Stimulated activated CD8-positive, alpha-beta memory T cell treated with anti-CD3 and anti-CD28 coated beads, Interleukin-7, amount 100 ng/mL, for 48 hours (primary cell): ENCODE data around the gene PFAS.
"Not testable (repeated sequence)": the region's sequence is repeated elsewhere in the genome, so short reads cannot be mapped to it uniquely, and the experiment has no call there.

Source experiments
- DNase-seq, 2 donors: peaks; one replicate each; pipeline ENCODE4 v3.0.0-alpha.2; 2020; ENCODE audit warnings: low read depth in 1 of 2; ENCODE audit errors: extremely low read depth in 1 of 2

The PFAS gene

DNA sequence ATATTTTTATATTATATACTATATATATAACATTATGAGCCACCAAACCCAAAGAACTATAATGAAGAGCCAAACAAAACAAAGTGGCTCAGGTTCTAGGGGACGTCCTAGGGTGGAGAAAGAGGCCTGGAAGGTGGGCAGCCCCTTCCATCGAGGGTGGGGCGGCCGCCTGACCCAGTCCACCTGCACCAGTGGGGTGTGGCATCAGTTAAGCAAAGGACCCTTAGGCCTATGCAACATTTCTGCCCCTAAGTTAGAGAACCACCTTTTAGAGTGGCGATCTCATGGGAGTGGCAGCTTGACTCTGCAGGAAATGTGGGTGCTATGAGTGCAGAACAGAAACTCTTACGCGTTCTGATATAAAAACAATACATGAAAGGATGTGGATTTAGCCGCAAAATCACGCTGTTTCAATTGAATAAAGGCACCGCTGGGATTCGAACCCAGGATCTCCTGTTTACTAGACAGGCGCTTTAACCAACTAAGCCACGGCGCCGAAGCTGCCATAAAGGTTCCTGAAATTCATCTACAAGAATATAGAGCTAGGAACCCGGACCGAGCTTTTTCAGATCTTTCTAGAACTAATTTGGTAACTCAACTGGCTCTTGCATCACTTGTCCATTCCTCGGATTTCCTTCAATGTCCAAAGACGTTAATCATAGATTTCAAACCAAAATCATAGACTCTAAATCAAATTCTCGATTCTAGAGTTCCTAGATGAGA lies 23.1 kb upstream of the PFAS start:
- peak; percentile 50 to 65 for DNase-seq

DNA sequence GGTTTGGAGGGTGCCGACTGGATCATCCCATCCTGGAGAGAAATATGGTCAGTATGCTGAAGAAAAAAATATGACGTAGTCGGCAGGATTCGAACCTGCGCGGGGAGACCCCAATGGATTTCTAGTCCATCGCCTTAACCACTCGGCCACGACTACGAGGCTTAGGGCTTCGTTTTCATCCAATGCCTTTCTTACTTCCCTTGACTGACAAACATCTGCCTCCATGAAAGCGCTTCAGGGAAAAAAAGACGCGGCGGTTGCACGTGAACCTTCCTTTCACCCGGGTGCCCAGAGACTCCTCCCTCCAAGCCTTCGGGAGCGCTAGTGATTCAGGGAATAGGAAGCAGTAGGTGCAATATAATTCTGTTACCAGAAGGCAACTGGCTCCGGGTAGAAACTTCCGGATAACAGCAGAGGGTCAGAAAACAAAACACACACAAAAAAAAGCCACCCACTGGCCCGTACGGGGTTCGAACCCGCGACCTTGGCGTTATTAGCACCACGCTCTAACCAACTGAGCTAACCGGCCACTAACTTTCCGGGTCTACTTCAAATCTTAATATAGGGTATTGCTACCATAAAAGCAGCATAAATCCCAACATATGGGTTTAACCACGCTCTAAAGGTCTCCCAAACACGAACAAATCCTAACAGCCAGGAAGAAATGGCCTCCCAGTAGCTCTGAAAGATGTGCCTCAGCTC lies 22.4 kb upstream of the PFAS start:
- no peak for DNase-seq

DNA sequence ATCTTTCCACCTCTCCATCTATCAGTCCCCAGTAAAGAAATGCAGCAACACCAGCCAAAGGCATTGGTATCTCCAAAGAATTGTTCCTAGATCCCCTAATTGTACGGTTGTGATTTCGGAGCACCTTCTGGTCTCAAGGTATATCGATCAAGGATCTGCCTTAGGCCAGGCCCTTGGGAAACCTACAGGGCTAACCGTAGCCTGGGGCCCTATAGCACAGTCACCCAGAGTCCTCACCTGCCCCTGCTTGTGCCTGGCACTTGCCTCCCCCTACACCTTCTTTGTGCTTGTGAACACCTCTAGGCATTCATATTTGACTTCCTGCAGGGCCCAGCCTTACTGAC lies 21.9 kb upstream of the PFAS start:
- DNase-seq: no peak

GRCh38 chr17:8231701-8232100 lies 17.4 kb upstream of the PFAS start:
- DNase-seq: no peak

DNA sequence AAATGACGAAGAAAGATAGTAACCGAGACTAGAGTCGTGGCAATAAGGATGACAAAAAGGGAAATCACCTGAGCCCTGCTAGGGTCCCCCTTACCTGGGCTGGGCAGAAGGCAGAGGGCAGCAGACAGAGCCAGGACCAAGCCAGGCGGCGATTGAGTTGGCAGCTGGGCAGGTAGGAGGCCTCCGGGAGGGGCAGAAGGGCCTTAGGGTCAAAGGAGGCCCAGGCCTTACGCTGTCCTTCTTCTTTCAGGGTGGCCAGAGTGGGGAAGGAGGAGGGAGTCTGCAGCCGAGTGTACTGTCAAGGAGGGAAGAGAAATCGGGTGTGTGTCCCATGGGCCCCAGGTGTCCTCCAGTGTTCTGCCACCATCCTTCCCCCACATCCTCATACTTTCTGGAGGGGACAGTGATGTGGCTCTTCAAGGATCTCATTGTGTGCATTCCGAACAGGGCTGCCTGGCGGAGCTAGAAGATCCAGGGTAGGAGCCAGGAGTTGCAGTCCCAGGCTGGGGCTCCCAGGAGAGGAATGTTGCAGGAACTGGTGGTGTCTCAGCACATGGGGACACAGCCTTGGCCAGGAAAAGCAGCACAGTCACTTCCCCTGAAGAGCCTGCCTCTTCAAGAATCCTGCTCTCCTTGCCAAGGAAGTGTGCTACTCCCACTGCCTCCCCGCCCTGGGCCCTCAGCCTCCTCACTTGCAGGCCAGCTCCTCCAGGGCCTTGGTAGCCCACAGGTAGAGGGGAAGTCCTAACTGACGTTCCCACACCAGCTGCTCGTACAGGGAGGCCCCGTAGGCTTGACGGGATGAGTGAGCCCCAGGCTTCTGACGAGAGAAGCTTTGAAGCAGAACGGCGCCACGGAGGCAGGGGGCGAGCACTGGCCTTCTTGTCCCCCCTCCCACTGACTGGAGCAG lies 14.5 kb upstream of the PFAS start:
- DNase-seq: no peak

GRCh38 chr17:8235676-8236075 lies 13.4 kb upstream of the PFAS start:
- no peak for DNase-seq

DNA sequence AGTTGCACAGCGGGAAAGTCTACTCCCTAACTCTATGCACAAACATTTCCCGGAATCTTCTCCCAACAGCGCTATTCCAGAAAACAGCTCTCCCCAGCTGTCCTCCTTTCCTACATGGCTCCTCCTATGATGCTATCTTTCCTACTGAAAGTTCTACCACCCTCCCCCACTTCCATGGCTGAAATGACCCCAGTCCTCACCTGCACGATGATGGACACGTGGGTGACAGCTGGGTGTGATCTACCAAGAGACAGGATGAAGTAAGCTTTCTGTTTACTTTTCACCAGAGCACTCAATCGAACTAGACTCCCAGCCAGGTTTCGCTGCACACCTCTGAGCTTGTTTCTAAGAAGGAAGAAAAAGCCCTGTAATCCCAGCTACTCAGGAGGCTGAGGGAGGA lies 11.9 kb upstream of the PFAS start:
- DNase-seq: no peak

DNA sequence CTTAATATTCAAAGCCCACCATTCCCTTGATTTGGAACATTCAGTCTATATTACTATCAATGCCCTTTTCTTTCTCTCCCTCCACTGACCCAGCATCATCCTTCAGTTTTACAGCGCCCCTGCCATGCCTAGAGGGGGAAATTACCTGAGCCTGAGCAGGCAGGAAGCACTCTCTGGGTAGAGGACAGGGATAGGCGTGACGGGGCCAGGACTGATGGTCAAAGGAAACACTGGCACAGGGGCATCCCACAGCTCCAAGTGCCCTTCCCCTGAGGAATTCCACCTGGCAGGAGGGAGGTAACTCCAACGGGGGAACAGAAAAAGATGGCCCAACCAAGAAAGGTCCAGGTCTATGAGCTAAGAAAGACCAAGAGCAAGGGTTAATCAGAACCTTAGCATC lies 11.2 kb upstream of the PFAS start:
- DNase-seq: no peak

DNA sequence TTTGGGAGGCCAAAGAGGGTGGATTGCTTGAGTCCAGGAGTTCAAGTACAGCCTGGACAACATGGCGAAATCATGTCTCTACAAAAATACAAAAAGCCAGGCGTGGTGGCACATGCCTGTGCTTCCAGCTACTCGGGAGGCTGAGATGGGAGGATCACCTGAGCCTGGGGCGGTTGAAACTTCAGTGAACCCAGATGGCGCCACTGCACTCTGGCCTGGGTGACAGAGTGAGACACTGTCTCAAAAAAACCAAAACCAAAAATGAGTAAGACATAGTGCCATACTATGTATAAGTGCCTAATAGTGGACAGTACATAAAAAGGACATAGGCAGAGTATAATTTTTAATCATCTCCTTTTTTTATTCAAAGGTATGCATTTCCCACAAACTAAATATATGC lies 5.3 kb upstream of the PFAS start:
- DNase-seq: no peak

GRCh38 chr17:8244768-8245167 lies 4.3 kb upstream of the PFAS start:
- DNase-seq: no peak

GRCh38 chr17:8249621-8250500 lies 772 bp downstream of the PFAS start:
- no peak for DNase-seq

GRCh38 chr17:8251411-8251810 lies 2.3 kb downstream of the PFAS start:
- not testable (repeated sequence) for DNase-seq

DNA sequence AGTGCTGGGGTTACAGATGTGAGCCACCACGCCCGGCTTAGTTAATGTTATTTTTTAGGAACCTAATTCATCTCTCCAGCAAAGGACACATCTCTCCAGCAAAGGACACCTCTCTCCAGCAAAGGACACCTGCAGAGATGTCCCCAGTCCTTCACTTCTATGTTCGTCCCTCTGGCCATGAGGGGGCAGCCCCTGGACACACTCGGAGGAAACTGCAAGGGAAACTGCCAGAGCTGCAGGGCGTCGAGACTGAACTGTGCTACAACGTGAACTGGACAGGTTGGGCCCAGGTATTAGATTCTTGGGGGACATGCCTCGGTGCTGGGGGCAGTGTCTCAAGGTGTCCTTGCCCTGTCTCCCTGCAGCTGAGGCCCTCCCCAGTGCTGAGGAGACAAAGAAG lies 4.7 kb downstream of the PFAS start:
- no peak for DNase-seq

- DNase-seq: no peak
Observed at GRCh38 chr17:8254881-8255280, 5.8 kb downstream of the PFAS start.

DNA sequence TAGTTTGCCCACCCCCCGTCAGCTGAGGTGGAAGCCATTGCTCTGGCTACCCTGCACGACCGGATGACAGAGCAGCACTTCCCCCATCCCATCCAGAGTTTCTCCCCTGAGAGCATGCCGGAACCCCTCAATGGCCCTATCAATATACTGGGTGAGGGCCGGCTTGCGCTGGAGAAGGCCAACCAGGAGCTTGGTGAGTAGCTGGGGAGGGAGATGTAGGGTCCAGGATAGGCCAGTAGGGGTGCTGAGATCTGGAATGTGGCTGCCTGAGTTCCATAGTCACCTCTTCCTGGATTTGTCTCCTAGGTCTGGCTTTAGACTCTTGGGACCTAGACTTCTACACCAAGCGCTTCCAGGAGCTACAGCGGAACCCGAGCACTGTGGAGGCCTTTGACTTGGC lies 6.4 kb downstream of the PFAS start:
- DNase-seq: no peak

DNA sequence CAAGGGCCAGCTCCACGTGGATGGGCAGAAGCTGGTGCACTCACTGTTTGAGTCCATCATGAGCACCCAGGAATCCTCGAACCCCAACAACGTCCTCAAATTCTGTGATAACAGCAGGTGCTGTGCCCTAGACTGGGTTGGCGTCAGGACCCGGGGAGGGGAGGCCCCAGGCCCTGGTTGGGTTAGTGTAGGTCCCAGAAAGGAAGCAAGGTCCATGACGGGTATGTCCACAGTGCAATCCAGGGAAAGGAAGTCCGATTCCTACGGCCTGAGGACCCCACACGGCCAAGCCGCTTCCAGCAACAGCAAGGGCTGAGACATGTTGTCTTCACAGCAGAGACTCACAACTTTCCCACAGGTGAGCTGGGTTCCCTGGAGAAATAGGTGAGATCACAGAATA lies 7.2 kb downstream of the PFAS start:
- no peak for DNase-seq

- DNase-seq: no peak
Observed at GRCh38 chr17:8256691-8257090, 7.6 kb downstream of the PFAS start.

GRCh38 chr17:8257801-8258200 lies 8.7 kb downstream of the PFAS start:
- DNase-seq: no peak

GRCh38 chr17:8264320-8264719 lies 15.2 kb downstream of the PFAS start:
- DNase-seq: no peak

GRCh38 chr17:8264836-8265542 lies 15.9 kb downstream of the PFAS start:
- no peak for DNase-seq
